Peyer's patch (tissue), 4 donors: ENCODE results near the gene KAT7.

Source experiments
- CTCF ChIP-seq, 6 experiments: fragments of 450-650 bp in 4 of 6; fragments of 200-600 bp in 2 of 6; sonication (generic) in 1 of 6; IDR thresholded peaks; one replicate each; pipeline ENCODE4 v1.5.1; 2017 to 2019; ENCODE audit warnings: antibody characterized with exemption in 6 of 6, mild to moderate bottlenecking in 3 of 6, moderate library complexity in 1 of 6
- POLR2A ChIP-seq, 2 donors: fragments of 450-650 bp; IDR thresholded peaks; one replicate each; pipeline ENCODE4 v1.5.1; 2017; ENCODE audit warnings: antibody characterized with exemption in 2 of 2, mild to moderate bottlenecking in 2 of 2, moderate library complexity in 2 of 2

GRCh38 chr17:49859991-49860953 is 71.8 kb downstream of the KAT7 start:
- TF ChIP-seq CTCF (IDR thresholded peaks at IDR 0.05) = no peak
- TF ChIP-seq POLR2A (IDR thresholded peaks at IDR 0.05) = no peak
